H1 (cell line): ENCODE results near the gene TREM1. TPM values are rescaled to one million over a fixed set of nuclear protein-coding genes. Genes with fewer than 3 reads are reported as not detected.

Experiments
- ATF2 ChIP-seq: IDR thresholded peaks from 2 replicates; pipeline ENCODE4 v1.6.1; 2012; ENCODE audit warnings: low read length, inconsistent platforms
- CHD2 ChIP-seq: IDR thresholded peaks from 2 replicates; pipeline ENCODE4 v1.6.1; 2012; ENCODE audit warnings: low read length, improper control_type of control experiment
- SIN3A ChIP-seq, 2 experiments: IDR thresholded peaks in 1 of 2; conservative IDR thresholded peaks in 1 of 2; 2 replicates each; pipeline ENCODE4 v1.6.1; 2011 to 2012; ENCODE audit warnings: low read length in 2 of 2, improper control_type of control experiment in 1 of 2, low read depth in 1 of 2, mild to moderate bottlenecking in 1 of 2
- SRF ChIP-seq: IDR thresholded peaks from 2 replicates; pipeline ENCODE4 v1.6.1; 2011; ENCODE audit warnings: mild to moderate bottlenecking, low read depth, low read length, moderate library complexity
- polyA plus RNA-seq, 7 experiments: library from polyadenylated mRNA; depleted of rRNA in 3 of 7; stranded (reverse) in 5 of 7; unstranded in 2 of 7; fragments of >200 nt in 5 of 7; fragments of 200-250 nt in 2 of 7; gene quantifications; 1 replicate in 5 of 7; 2 replicates in 1 of 7; 4 replicates in 1 of 7; pipeline versions ENCODE4 v1.2.1 to v1.2.3, GENCODE V29; 2011 to 2013; ENCODE audit warnings: missing spikeins in 2 of 7, mixed read lengths in 2 of 7
- total RNA-seq: library from RNA; stranded (reverse); fragmentation: NEBNext Ultra II Directional; extraction: Animal tissue kit (Norgen Biotek cat#: 25700); gene quantifications from 2 replicates; pipeline ENCODE4 v1.2.1, GENCODE V29; 2021

Gene TREM1
- total and polyA plus RNA-seq, 2 of the 8 experiments (the other 6 are each of a cell fraction or from before 2014, with no cell fraction given) = not detected

- TF ChIP-seq ATF2 (no peak), CHD2 (no peak), SRF (no peak), SIN3A (conservative IDR thresholded peaks at IDR 0.05 in 1 of 2, IDR thresholded peaks at IDR 0.05 in 1 of 2; ENCODE audit: low read depth in 1 of 2, low read length in 2 of 2) (no peak)
Measured at GRCh38 chr6:41291717-41292116, 5.2 kb upstream of the TREM1 start (continued).
